ENCODE results near the gene CTDSPL2.
"Not testable (repeated sequence)": the region's sequence is repeated elsewhere in the genome, so short reads cannot be mapped to it uniquely, and the experiment has no call there.

Gene CTDSPL2

DNA sequence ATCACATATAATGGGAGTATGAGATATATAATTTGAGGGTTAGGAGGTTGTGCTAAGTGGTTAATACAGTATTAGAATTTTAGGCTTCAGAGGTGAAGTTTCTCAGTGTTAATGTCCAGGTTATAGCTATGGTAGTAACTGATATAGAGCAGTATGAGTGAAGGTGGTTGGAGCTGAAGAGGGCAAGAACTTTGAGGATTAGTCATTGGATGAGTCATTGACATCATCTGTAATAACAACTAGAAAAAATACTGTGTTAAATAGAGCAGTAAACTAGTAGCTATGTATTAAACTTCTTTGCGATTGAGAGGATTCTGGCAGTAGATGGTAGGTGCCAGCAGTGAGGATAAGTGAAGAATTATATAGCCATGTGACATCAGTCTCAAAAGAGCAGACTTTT, 62.0 kb downstream of the CTDSPL2 start:
- no peak for DNase-seq

GRCh38 chr15:44490622-44491021, 63.2 kb downstream of the CTDSPL2 start:
- DNase-seq = no peak

DNA sequence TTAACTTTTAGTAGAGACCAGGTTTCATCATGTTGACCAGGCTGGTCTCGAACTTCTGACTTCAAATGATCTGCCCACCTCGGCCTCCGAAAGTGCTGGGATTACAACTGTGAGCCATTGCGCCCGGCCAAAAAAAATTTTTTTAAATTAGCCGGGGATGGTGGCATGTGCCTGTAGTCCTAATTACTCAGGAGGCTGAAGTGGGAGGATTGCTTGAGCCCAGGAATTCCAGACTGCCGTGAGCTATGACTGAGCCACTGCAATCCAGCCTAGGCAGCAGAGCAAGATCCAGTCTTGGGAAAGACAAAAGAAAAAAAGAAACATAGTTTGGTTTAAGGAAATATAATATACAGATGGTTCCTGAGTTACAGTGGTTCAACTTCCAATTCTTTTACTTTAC, 64.6 kb downstream of the CTDSPL2 start:
- DNase-seq = no peak

DNA sequence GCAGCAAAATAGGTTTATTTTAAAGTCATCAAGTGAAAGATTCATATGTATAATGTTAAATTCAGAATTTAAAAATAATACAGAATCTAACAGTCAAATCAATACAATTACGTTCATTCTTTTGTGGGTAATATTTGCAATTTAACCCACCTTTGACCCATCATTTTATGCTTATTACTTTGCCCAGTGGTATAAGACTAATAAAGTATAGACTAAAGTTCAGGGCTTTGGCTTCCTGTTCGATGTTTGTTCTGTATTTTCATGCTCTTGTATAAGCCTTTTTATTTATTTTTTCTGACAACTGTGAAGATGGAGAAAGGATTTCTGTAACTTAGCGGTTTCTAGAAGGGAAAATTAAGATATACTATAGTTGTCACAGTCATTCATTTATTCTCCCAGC, 65.2 kb downstream of the CTDSPL2 start:
- no peak for DNase-seq

DNA sequence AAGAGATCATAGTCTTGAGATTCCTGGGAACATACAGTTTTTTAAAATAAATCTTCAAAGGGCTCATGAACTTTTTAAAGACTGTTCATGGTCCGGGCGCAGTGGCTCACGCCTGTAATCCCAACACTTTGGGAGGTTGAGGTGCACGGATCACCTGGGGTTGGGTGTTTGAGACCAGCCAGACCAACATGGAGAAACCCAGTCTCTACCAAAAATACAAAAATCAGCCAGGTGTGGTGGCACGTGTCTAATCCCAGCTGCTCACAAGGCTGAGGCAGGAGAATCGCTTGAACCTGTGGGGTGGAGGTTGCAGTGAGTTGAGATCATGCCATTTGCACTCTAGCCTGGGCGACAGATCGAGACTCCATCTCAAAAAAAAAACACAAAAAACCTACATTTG, 68.1 kb downstream of the CTDSPL2 start:
- DNase-seq = no peak

DNA sequence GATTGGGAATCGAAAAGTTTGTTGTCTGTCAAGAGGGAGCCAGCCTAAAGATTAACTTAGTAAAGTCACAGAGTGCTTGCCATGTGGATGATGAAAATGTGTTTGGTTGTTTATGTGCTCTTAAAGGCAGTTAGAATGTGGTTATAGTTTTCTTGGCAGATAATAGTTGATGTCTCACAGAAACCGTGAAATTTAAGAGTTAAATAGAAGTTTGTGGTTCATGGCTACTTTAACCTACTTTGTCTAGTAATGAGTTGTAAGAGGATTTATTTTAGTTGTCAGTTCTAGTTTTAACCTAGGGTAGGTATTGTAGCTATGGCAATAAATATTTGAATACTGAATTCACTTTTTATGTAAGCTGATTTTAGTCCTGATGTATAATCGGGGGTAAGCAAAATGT, 73.1 kb downstream of the CTDSPL2 start:
- DNase-seq = no peak

GRCh38 chr15:44501768-44502366, 74.4 kb downstream of the CTDSPL2 start:
- DNase-seq = no peak

- no peak for DNase-seq
These were observed 89.0 kb downstream of the CTDSPL2 start for GRCh38 chr15:44516436-44516835.

DNA sequence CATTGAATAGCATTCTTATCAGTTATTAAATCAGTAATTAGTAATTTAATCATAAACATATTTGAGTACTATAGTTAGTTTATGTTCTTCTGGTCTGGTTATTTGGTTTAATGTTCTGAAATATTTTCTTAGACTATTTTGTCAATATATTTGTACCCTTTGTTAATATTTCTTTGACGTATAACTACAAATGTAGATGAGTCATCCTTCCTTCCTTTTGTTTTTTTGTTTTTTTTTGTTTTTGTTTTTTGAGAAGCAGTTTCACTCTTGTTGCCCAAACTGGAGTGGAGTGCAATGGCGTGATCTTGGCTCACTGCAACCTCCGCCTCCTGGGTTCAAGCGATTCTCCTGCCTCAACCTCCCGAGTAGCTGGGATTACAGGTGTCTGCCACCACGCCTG, 92.1 kb downstream of the CTDSPL2 start:
- no peak for DNase-seq

DNA sequence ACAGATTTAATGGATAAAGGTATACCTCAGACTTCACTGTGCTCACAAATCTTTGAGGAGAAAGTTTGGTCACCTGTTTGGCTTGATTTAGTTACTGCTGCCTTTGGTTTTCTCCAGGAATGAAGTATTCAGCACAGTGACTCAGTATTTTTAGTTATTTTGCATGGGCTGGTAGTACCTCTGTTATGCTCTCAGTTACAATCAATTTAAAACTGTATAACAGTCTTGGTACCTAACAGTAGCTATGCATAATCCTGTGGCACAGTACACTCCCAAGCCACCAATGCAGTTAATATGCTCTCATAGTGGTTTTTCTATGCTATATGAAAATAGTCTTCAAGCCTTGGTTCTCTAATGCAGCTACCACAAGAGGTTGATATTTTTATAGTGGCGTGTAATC, 97.6 kb downstream of the CTDSPL2 start:
- no peak for DNase-seq

DNA sequence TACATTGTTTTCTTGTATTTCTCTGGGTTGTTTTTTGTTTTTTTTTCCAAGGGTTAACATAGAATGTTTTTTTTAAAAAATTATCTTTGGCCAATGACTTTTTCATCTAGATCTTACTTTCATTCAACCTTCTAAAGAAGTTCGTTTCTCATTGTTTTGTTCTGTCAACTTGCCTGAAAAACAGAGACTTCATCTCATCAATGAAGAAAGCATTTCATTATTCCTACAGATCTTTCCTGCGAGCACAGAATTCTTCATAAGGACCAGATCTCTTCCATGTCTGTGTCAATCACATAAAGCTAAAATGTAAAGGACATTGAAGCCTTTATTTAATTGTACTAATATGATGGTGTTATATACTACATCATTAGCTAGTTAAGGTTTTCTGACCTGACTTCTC, 99.8 kb downstream of the CTDSPL2 start:
- no peak for DNase-seq

- no peak for DNase-seq
These were observed 102.6 kb downstream of the CTDSPL2 start for GRCh38 chr15:44529864-44530604.

DNA sequence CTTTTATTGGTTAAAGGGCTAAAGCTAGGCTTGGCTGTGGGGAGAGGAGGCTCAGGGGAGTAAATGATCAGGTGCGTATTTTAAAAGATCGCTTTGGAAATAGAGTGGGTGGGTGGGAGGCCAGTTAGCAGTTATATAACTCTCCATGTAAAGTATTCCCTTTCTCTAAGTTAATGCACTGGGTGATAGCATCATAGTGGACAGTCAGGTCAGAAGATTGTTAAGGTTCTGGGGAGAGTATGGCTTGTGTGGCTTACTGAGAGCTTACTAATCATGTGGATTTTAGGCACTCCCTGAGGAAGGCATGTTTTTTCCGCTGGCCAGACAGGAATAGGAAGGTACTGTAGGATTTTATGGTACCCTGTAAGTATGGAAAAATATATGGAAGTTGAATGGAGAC, 103.2 kb downstream of the CTDSPL2 start:
- DNase-seq = no peak

GRCh38 chr15:44532275-44532674, 104.8 kb downstream of the CTDSPL2 start:
- not testable (repeated sequence) for DNase-seq

DNA sequence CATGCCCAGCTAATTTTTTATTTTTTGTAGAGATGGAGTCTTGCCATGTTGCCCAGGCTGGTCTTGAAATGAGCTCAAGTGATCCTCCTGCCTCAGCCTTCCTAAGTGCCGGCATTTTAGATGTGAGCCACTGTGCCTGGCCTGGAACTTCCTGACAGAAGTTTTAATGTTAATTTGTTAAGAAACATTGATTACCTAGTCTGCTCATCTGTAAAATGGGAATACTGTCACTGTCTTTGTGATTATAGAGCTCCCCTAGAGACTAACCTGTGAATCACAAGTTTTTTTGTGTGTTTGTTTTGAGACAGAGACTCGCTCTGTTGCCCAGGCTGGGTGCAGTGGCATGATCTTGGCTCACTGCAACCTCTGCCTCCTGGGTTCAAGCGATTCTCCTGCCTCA, 105.3 kb downstream of the CTDSPL2 start:
- no peak for DNase-seq

- no peak for DNase-seq
These were observed 107.7 kb downstream of the CTDSPL2 start for GRCh38 chr15:44535092-44535491.

- DNase-seq = peak; percentile 22
These were observed 108.3 kb downstream of the CTDSPL2 start for GRCh38 chr15:44535523-44536301.

GRCh38 chr15:44536302-44536961, 109.0 kb downstream of the CTDSPL2 start:
- no peak for DNase-seq

GRCh38 chr15:44536962-44537734, 109.7 kb downstream of the CTDSPL2 start, which contains the start of gene EIF3J:
Gene EIF3J, plus strand, starts transcription at chr15:44537147. Its CDS starts 48 bp downstream, at chr15:44537195.
- DNase-seq = peak; percentile 95

DNA sequence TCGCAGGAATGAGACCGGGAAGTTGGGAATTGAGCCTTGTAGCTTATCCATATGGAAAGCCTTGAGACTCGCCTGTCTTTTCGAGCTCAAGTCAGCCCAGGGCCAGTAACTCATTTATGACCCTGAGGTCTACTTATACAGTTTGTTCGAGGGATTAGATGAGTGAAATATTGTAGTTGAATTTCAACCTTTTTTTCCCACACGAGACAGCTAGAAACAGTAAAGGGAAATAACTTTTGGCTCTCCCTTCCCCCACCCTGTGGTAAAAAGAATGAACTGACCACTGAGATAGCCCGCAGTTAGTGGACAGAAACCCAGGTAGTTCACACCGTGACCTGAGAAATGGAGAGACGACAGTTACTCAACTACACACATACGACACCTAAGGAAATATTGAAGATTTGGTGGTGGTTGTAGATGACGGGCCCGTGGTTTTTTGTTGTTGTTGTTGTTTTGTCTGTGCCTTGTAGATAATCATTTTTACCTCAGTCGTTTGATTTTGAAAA, 110.4 kb downstream of the CTDSPL2 start:
- DNase-seq = no peak

DNA sequence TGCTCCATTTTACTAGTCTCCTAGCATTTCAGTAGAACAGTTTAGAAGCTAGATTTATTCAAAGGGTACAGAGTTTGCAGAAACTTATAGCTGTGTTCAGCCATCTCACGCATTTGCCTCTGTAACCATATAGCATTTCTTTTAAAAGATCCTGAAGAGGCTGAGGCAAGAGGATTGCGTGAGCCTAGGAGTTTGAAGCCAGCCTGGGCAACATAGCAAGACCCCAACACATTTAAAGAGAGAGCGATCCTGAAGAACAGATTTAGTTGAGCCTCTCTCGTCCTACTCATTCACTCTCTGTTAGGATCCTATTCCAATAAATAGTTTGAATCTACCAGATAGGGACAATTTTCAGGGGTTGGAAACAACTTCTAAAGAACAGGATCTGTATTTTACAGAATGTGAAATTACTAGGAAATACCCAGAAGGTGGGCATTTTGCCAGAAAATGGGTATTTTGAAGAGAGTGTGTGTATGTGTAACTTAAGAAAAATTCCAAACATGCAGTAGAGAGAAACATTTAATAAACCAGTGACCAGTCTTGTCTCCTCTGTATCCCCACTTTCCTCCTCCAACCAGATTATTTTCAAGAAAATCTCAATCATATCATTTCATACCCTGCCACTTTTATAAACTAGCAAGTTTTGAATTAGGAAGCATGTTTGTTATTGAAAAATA, 114.0 kb downstream of the CTDSPL2 start:
- DNase-seq = no peak

GRCh38 chr15:44542596-44542995, 115.2 kb downstream of the CTDSPL2 start:
- DNase-seq = no peak

All from activated naive CD4-positive, alpha-beta T cell treated with anti-CD3 and anti-CD28 coated beads, Interleukin-2, amount 50 U/mL, for 16 hours (primary cell).